HUES6 (cell line): ENCODE results near the gene ADIPOQ.
"Not testable (repeated sequence)": the region's sequence is repeated elsewhere in the genome, so short reads cannot be mapped to it uniquely, and the experiment has no call there.

Experiments used
- H3K27ac ChIP-seq: 2 replicates; pipeline ENCODE4 v1.7.0; 2013; ENCODE audit warnings: low read depth, mild to moderate bottlenecking, low read length, inconsistent platforms
- H3K27me3 ChIP-seq: 2 replicates; pipeline ENCODE4 v1.6.1; 2013; ENCODE audit warnings: low read length; ENCODE audit not compliant: control insufficient read depth, insufficient read depth
- H3K36me3 ChIP-seq: 2 replicates; pipeline ENCODE4 v1.6.1; 2013; ENCODE audit warnings: low read length; ENCODE audit not compliant: control insufficient read depth, insufficient read depth
- H3K4me1 ChIP-seq: 2 replicates; pipeline ENCODE4 v1.6.1; 2013; ENCODE audit warnings: low read length; ENCODE audit not compliant: control insufficient read depth, insufficient read depth
- H3K4me3 ChIP-seq: 2 replicates; pipeline ENCODE4 v1.5.1; 2013; ENCODE audit warnings: low read depth, low read length
- H3K9ac ChIP-seq: one replicate; pipeline ENCODE4 v1.6.1; 2013; ENCODE audit warnings: mild to moderate bottlenecking, low read length
- H3K9me3 ChIP-seq: 2 replicates; pipeline ENCODE4 v1.6.1; 2013; ENCODE audit warnings: low read depth, low read length; ENCODE audit not compliant: control insufficient read depth, insufficient read depth

ADIPOQ gene

GRCh38 chr3:186851835-186852234 is 9.3 kb downstream of the ADIPOQ start:
- H3K4me3 ChIP-seq, H3K9me3 ChIP-seq, H3K4me1 ChIP-seq, H3K9ac ChIP-seq, H3K27me3 ChIP-seq, H3K36me3 ChIP-seq, H3K27ac ChIP-seq: not testable (repeated sequence)

- no peaks in the 10 kb centered on the region for H3K36me3 ChIP-seq
- no peaks in the 10 kb centered on the region for H3K27me3 ChIP-seq
- H3K9ac ChIP-seq, result no peak overlapping the region
- H3K27ac ChIP-seq, result no peak overlapping the region
- H3K9me3 ChIP-seq, result no peaks in the 10 kb centered on the region
- H3K4me1 ChIP-seq, result no peaks in the 10 kb centered on the region
- H3K4me3 ChIP-seq, result no peak overlapping the region
These were observed 10.5 kb downstream of the ADIPOQ start for GRCh38 chr3:186852994-186853393.

GRCh38 chr3:186854146-186854545 is 11.6 kb downstream of the ADIPOQ start:
- H3K4me1 ChIP-seq, result no peaks in the 10 kb centered on the region
- H3K36me3 ChIP-seq, result no peaks in the 10 kb centered on the region
- H3K27ac ChIP-seq, result no peak overlapping the region
- no peak overlapping the region for H3K4me3 ChIP-seq
- H3K27me3 ChIP-seq, result no peaks in the 10 kb centered on the region
- no peaks in the 10 kb centered on the region for H3K9me3 ChIP-seq
- H3K9ac ChIP-seq, result no peak overlapping the region

- Histone ChIP-seq H3K9ac (no peak overlapping the region), H3K36me3 (no peaks in the 10 kb centered on the region), H3K9me3 (no peaks in the 10 kb centered on the region), H3K4me1 (no peaks in the 10 kb centered on the region), H3K4me3 (no peak overlapping the region), H3K27me3 (no peaks in the 10 kb centered on the region), H3K27ac (no peak overlapping the region)
These were observed 12.4 kb downstream of the ADIPOQ start for GRCh38 chr3:186854954-186855353.

- Histone ChIP-seq H3K27ac (no peak overlapping the region), H3K27me3 (no peaks in the 10 kb centered on the region), H3K4me3 (no peak overlapping the region), H3K9me3 (no peaks in the 10 kb centered on the region), H3K9ac (no peak overlapping the region), H3K4me1 (no peaks in the 10 kb centered on the region), H3K36me3 (no peaks in the 10 kb centered on the region)
These were observed 15.2 kb downstream of the ADIPOQ start for GRCh38 chr3:186857743-186858142.

GRCh38 chr3:186865215-186865853 is 22.8 kb downstream of the ADIPOQ start:
- H3K27ac ChIP-seq, H3K36me3 ChIP-seq, H3K9me3 ChIP-seq, H3K9ac ChIP-seq, H3K4me1 ChIP-seq, H3K4me3 ChIP-seq, H3K27me3 ChIP-seq: not testable (repeated sequence)

- H3K36me3 ChIP-seq, H3K27ac ChIP-seq, H3K9ac ChIP-seq, H3K4me1 ChIP-seq, H3K9me3 ChIP-seq, H3K27me3 ChIP-seq, H3K4me3 ChIP-seq: not testable (repeated sequence)
These were observed 23.6 kb downstream of the ADIPOQ start for GRCh38 chr3:186866095-186866494.

GRCh38 chr3:186869253-186870100 is 27.0 kb downstream of the ADIPOQ start:
- Histone ChIP-seq H3K36me3 (no peaks in the 10 kb centered on the region), H3K27ac (no peak overlapping the region), H3K27me3 (no peaks in the 10 kb centered on the region), H3K9ac (no peak overlapping the region), H3K9me3 (no peaks in the 10 kb centered on the region), H3K4me3 (no peak overlapping the region), H3K4me1 (no peaks in the 10 kb centered on the region)

- H3K27ac ChIP-seq, result no peak overlapping the region
- no peaks in the 10 kb centered on the region for H3K36me3 ChIP-seq
These were observed 28.1 kb downstream of the ADIPOQ start for GRCh38 chr3:186870421-186871201.

GRCh38 chr3:186871403-186871924 is 29.0 kb downstream of the ADIPOQ start:
- Histone ChIP-seq H3K9me3 (no peaks in the 10 kb centered on the region), H3K9ac (no peak overlapping the region), H3K27me3 (no peaks in the 10 kb centered on the region), H3K27ac (no peak overlapping the region), H3K36me3 (no peaks in the 10 kb centered on the region), H3K4me1 (no peaks in the 10 kb centered on the region), H3K4me3 (no peak overlapping the region)

More at GRCh38 chr3:186870421-186871201, 28.1 kb downstream of the ADIPOQ start:
- Histone ChIP-seq H3K4me3 (no peak overlapping the region), H3K9ac (no peak overlapping the region), H3K9me3 (no peaks in the 10 kb centered on the region), H3K27me3 (no peaks in the 10 kb centered on the region), H3K4me1 (no peaks in the 10 kb centered on the region)

- not testable (repeated sequence) for H3K4me1 ChIP-seq, H3K27me3 ChIP-seq, H3K27ac ChIP-seq, H3K36me3 ChIP-seq, H3K9me3 ChIP-seq, H3K9ac ChIP-seq, H3K4me3 ChIP-seq
These were observed 31.3 kb downstream of the ADIPOQ start for GRCh38 chr3:186873796-186874195.
